H1 (cell line): ENCODE results near the gene ARHGEF4.
"Not testable (repeated sequence)": the region's sequence is repeated elsewhere in the genome, so short reads cannot be mapped to it uniquely, and the experiment has no call there.

Experiments
- CREB1 ChIP-seq: IDR thresholded peaks from 2 replicates; pipeline ENCODE4 v1.6.1; 2012; ENCODE audit warnings: inconsistent platforms
- CTCF ChIP-seq, 3 experiments: IDR thresholded peaks; 1 replicate in 2 of 3; 2 replicates in 1 of 3; pipeline versions ENCODE4 v1.5.1 to v1.6.1; 2011; ENCODE audit warnings: low read length in 3 of 3, mild to moderate bottlenecking in 3 of 3, inconsistent platforms in 2 of 3, low read depth in 1 of 3, moderate library complexity in 1 of 3; ENCODE audit not compliant: insufficient read depth in 1 of 3; ENCODE audit errors: control extremely low read depth in 1 of 3
- E2F6 ChIP-seq: IDR thresholded peaks from 2 replicates; pipeline ENCODE4 v1.6.1; 2012; ENCODE audit warnings: inconsistent platforms
- EGR1 ChIP-seq: IDR thresholded peaks from 2 replicates; pipeline ENCODE4 v1.6.1; 2011; ENCODE audit warnings: low read depth, low read length, borderline replicate concordance
- EZH2 ChIP-seq: fragments of 200-600 bp; sonication (generic); IDR thresholded peaks from 2 replicates; pipeline ENCODE4 v1.7.1; 2012; ENCODE audit warnings: low read depth, mild to moderate bottlenecking, moderate library complexity, low read length, inconsistent platforms; ENCODE audit not compliant: severe bottlenecking
- GTF2F1 ChIP-seq: IDR thresholded peaks from 2 replicates; pipeline ENCODE4 v1.6.1; 2012; ENCODE audit warnings: low read depth, low read length, improper control_type of control experiment, borderline replicate concordance
- JUND ChIP-seq: IDR thresholded peaks from 2 replicates; pipeline ENCODE4 v1.6.1; 2011; ENCODE audit warnings: mild to moderate bottlenecking, improper control_type of control experiment, low read length
- NANOG ChIP-seq: IDR thresholded peaks from 2 replicates; pipeline ENCODE4 v1.6.1; 2011; ENCODE audit warnings: low read length, low read depth, mild to moderate bottlenecking, inconsistent platforms; ENCODE audit not compliant: insufficient read depth, poor library complexity, severe bottlenecking
- PHF8 ChIP-seq: fragments of 200-600 bp; sonication (generic); conservative IDR thresholded peaks from 2 replicates; pipeline ENCODE4 v1.7.1; 2012; ENCODE audit warnings: low read depth, mild to moderate bottlenecking, inconsistent platforms, low read length, moderate library complexity
- POLR2A ChIP-seq, 2 experiments: IDR thresholded peaks; 1 replicate in 1 of 2; 2 replicates in 1 of 2; pipeline ENCODE4 v1.6.1; 2011; ENCODE audit warnings: low read depth in 2 of 2, low read length in 2 of 2, mild to moderate bottlenecking in 2 of 2; ENCODE audit errors: control extremely low read depth in 1 of 2
- POLR2AphosphoS5 ChIP-seq: IDR thresholded peaks from 2 replicates; pipeline ENCODE4 v1.6.1; 2011; ENCODE audit warnings: low read depth, low read length
- SP4 ChIP-seq: IDR thresholded peaks from 2 replicates; pipeline ENCODE4 v1.6.1; 2012; ENCODE audit warnings: low read length, inconsistent platforms

DNA sequence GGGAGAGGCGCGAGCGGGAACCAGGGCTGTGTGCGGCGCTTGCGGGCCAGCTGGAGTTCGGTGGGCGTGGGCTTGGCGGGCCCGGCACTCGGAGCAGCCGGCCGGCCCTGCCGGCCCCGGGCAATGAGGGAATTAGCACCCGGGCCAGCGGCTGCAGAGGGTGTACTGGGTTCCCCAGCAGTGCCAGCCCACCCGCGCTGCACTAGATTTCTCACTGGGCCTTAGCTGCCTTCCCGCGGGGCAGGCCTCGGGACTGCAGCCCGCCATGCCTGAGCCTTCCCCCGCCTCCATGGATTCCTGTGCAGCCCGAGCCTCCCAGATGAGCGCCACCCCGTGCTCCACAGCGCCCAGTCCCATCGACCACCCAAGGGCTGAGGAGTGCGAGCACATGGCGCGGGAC is 154.7 kb downstream of the ARHGEF4 start:
- TF ChIP-seq NANOG; CREB1; EZH2; POLR2A (IDR thresholded peaks at IDR 0.05; ENCODE audit: control extremely low read depth in 1 of 2, low read depth in 2 of 2, low read length in 2 of 2); CTCF (IDR thresholded peaks at IDR 0.05; ENCODE audit: control extremely low read depth in 1 of 3, insufficient read depth in 1 of 3, low read depth in 1 of 3, low read length in 3 of 3); POLR2AphosphoS5; EGR1; E2F6; PHF8; GTF2F1; JUND; SP4: not testable (repeated sequence)
